Measurements from ENCODE around the gene NYNRIN. TPM values are rescaled to one million over a fixed set of nuclear protein-coding genes. Genes with fewer than 3 reads are reported as not detected.
A peak's percentile ranks its signal among the peaks of the same experiment; 100 is the strongest.

The NYNRIN gene
- total and polyA plus RNA-seq, 2 of the 4 experiments (the other 2 are of a cell fraction) = 2.2 to 5.4 TPM

- POLR2A ChIA-PET (ENCODE audit: unreplicated experiment) = no interaction called here
- Histone ChIP-seq H3K4me1 (ENCODE audit: control insufficient read depth, insufficient read depth, low read length) (peaks cover 9% of the 10 kb centered on the region), H3K4me3 (ENCODE audit: insufficient read depth, low read depth, low read length) (no peak overlapping the region), H3K36me3 (ENCODE audit: control insufficient read depth, insufficient read depth, low read length) (no peaks in the 10 kb centered on the region), H3K23ac (ENCODE audit: low read depth, low read length) (no peak overlapping the region), H2AK9ac (replicated peaks; ENCODE audit: low read depth, low read length, poor library complexity) (no peak overlapping the region), H3K9ac (ENCODE audit: low read depth, low read length) (no peak overlapping the region), H3K27ac (ENCODE audit: insufficient read depth, low read length) (no peak overlapping the region), H3K9me3 (ENCODE audit: control insufficient read depth, insufficient read depth, low read length) (no peaks in the 10 kb centered on the region), H3K4ac (ENCODE audit: low read depth, low read length) (0 out of 2 replicates have a peak overlapping the region, but pooled peaks have one; percentile 10), H4K91ac (ENCODE audit: insufficient read depth, low read depth, low read length) (peak overlapping the region; percentile 55; the same call in 1 of the 2 replicates), H4K8ac (ENCODE audit: low read depth in 2 of 2, low read length in 2 of 2) (no peak overlapping the region), H3K9me1 (ENCODE audit: insufficient read depth, low read length) (peaks cover 3% of the 10 kb centered on the region; the same call in 1 of the 2 replicates), H3K4me2 (ENCODE audit: low read depth, low read length) (no peak overlapping the region), H2AK5ac (ENCODE audit: low read depth, low read length) (peak overlapping the region; percentile 78), H4K20me1 (ENCODE audit: insufficient read depth, low read length) (no peaks in the 10 kb centered on the region), H2BK20ac (ENCODE audit: low read depth, low read length) (peak overlapping the region; percentile 76; the same call in 1 of the 2 replicates), H2BK120ac (ENCODE audit: low read depth, low read length) (peak overlapping the region; percentile 59; the same call in 1 of the 2 replicates), H4K5ac (ENCODE audit: low read depth, low read length) (no peak overlapping the region), H3K56ac (ENCODE audit: extremely low read depth, insufficient read depth, low read length) (no peak overlapping the region), H2BK15ac (ENCODE audit: low read depth, low read length) (no peak overlapping the region; the same call in 2 of the 3 replicates), H2AFZ (replicated peaks; ENCODE audit: low read length, poor library complexity) (peak overlapping the region; percentile 14), H3K18ac (ENCODE audit: low read depth, low read length) (no peak overlapping the region), H3K79me1 (ENCODE audit: low read depth in 1 of 2, low read length in 2 of 2) (no peaks in the 10 kb centered on the region), H2BK5ac (ENCODE audit: low read depth, low read length, poor library complexity, severe bottlenecking) (no peak overlapping the region), H3K14ac (replicated peaks; ENCODE audit: low read depth, low read length) (no peak overlapping the region), H3K27me3 (ENCODE audit: control insufficient read depth, insufficient read depth, low read length) (peaks cover 4% of the 10 kb centered on the region)
- no CpG with 5 or more reads among the region's 7 CpGs for WGBS, 2 experiments (ENCODE audit: extremely low coverage in 2 of 2, insufficient read length in 1 of 2)
- in situ Hi-C loops (cut with MboI; ENCODE audit: low sequenced_read_pairs) (no loop called here), intact Hi-C loops (cut with micrococcal nuclease) (no loop called here), dilution Hi-C loops (cut with HindIII; ENCODE audit: low sequenced_read_pairs, unreplicated experiment) (no loop called here)
- CTCF ChIA-PET = no interaction called here
- no peak for TF ChIP-seq CTCF (conservative IDR thresholded peaks at IDR 0.05; ENCODE audit: low read depth, low read length)
- no peak for TF ChIP-seq BHLHE40 (IDR thresholded peaks at IDR 0.05; ENCODE audit: low read depth, low read length)
- TF ChIP-seq RAD21 (IDR thresholded peaks at IDR 0.05; ENCODE audit: low read length) = no peak
- no peak for TF ChIP-seq RFX5 (IDR thresholded peaks at IDR 0.05; ENCODE audit: low read depth, low read length)
- TF ChIP-seq MAZ (IDR thresholded peaks at IDR 0.05; ENCODE audit: borderline replicate concordance, low read depth, low read length) = no peak
- no peak for TF ChIP-seq NFE2L2 (IDR thresholded peaks at IDR 0.05; ENCODE audit: low read depth, low read length)
- BruUV-seq (replicated peaks) = no TSS peak
- ATAC-seq (ENCODE audit: low read depth) (no peak), DNase-seq (no peak)
Measured at GRCh38 chr14:24355009-24355408, 43.8 kb upstream of the NYNRIN start.

Measured in IMR-90 (cell line).